GM18505 (cell line): ENCODE results near the gene NCOR2.

ENCODE experiments used
- ATAC-seq: cut with Tn5 transposase; IDR thresholded peaks from one replicate; pipeline ENCODE4 v1.9.1; 2021; ENCODE audit not compliant: unreplicated experiment
- POLR2A ChIP-seq: IDR thresholded peaks from 4 replicates; pipeline ENCODE4 v1.6.1; 2011; ENCODE audit warnings: borderline replicate concordance; ENCODE audit not compliant: insufficient read depth, insufficient read length; ENCODE audit errors: extremely low read depth

Gene NCOR2

DNA sequence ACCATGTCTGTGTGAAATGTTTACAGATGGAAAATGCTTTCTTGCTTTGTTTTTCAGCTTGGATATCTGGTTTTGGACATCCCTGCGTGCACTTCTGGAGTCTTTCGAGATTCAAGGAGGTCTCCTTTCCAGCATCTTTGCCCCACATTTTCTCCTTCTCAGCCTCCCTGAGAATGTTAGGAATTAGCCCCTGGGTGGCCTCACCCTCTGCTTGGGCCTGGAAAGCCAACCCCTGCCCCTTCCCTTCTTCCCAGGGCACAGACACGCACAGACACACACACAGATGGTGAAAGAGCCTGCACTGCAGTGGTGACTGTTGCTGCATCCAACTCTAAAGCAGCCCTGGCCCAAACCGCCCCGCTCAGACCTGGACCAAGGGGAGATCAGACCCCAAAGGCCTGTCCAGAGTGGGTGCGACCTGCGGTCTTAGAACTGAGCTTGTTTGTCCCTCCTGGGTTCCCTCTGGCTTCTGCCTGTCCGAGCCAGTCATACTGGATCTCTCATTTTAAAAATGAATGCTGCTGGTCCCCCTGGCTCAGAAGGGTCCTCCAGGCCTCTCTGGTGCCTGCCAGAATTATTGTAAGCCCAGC, 8.7 kb upstream of the NCOR2 start:
- TF ChIP-seq POLR2A = no peak
- ATAC-seq = no peak

DNA sequence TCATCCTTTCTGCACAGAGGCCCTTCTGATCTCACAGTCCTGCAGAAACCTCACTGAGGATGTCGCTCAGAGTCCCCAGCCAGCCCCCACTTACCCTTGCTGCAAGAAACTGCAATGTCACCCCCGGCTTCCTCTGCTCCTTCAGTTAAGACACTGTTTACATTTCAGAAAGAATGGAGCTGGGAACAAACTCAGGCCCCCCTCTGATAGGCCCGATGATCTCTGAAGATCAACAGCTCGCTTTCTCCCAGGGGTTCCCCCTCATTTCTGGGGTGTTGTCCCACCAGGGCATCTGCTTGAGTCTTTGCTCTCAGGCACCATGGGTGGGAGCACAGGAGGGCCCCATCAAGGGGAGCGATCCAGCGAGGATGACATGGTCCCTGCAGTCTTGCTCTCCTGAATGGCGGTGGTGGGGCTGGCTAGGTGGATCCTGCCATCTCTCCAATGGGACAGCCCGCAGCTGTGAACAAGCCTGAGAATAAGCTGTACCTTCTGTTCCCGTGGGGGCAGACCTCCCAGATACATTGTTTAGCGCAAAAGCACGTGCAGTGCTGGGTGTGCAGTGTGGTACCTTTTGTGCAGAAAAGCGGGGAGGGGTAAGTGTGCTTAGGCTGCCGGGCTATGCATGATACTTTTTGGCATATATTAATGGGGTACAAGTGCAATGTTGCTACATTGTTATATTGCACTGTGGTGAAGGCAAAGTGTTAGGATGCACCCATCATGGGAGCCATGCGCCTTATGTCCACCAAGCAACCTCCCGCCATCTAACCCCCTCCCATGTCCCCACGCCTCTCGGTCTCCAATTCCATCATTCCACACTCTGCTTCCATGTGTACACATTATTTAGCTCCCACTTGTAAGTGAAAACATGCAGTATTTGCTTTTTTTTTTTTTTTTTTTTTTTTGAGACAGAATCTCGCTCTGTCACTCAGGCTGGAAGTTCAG, 6.7 kb upstream of the NCOR2 start:
- no peak for TF ChIP-seq POLR2A
- no peak for ATAC-seq

DNA sequence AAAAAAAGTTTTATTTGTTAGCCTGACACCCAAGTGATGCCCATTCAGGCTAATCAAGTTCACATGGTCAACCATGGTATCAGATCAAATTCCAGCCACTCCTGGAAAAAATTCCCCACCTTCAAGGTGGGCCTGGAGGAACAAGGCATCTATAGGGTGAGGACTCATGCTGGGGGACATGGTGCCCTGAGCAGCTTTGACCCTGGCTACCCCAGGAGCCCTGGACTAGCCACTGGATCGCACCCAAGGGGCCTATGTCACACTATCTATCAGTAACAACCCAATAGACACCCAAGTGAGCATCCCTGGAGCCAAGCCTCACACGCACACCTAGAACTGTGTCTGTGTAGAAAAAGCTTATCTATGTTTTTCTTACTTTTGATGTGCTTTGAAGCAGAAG, 4.1 kb upstream of the NCOR2 start:
- no peak for TF ChIP-seq POLR2A
- ATAC-seq = no peak

DNA sequence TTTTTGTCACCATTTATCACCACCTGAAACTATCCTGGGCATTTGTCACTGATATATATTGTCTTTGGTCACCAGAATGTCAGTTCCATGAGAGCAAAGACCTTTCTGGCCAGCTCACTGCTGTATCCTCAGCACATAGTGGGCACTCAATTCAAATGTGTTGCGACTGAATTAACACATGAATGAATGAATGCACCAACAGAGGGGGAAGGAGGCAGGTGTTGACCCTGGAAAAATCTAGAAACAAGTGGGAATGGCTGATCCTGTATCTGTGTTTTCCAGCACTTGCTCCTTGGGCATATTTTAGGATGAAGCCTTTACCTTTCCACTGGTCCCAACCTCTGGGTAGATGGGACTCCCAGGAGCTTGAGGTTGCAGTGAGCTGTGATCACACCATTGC, 3.4 kb upstream of the NCOR2 start:
- no peak for TF ChIP-seq POLR2A
- no peak for ATAC-seq

DNA sequence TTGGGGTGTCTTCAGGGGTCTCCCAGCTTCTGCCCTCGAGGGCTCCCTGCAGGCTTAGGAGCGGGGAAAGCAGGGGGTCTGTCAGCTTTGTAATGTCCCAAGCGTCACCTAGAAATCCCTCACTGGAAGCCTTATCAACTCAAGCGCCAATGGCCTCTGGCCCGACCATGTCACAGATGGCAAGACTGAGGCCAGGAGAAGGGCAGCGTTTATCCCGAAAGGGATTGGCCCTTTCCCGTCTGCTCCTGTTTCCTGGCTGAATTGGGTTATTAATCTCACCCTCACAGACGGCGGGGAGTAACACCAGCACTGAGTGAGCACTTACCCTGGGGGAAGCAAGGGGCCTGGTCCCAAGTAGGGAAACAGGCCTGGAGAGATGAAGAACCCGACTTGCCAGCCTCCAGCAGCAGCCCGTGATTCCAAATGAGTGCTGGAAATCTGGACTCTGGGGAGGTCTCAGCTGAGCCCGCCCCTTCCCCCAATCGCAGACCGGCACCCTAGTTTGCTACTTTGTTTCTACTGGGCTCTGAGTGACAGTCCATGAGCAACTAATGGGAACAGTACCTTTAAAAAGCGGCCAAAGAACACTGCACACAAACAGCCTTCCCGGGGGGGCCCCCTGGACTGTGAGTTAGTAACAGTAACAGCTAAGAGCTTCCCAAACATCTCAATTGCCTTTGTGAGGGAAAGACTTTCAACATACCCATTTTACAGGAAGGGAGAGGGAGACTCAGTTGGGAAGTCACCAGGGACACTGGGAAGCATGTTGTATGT, 2.1 kb upstream of the NCOR2 start:
- TF ChIP-seq POLR2A = no peak
- no peak for ATAC-seq

DNA sequence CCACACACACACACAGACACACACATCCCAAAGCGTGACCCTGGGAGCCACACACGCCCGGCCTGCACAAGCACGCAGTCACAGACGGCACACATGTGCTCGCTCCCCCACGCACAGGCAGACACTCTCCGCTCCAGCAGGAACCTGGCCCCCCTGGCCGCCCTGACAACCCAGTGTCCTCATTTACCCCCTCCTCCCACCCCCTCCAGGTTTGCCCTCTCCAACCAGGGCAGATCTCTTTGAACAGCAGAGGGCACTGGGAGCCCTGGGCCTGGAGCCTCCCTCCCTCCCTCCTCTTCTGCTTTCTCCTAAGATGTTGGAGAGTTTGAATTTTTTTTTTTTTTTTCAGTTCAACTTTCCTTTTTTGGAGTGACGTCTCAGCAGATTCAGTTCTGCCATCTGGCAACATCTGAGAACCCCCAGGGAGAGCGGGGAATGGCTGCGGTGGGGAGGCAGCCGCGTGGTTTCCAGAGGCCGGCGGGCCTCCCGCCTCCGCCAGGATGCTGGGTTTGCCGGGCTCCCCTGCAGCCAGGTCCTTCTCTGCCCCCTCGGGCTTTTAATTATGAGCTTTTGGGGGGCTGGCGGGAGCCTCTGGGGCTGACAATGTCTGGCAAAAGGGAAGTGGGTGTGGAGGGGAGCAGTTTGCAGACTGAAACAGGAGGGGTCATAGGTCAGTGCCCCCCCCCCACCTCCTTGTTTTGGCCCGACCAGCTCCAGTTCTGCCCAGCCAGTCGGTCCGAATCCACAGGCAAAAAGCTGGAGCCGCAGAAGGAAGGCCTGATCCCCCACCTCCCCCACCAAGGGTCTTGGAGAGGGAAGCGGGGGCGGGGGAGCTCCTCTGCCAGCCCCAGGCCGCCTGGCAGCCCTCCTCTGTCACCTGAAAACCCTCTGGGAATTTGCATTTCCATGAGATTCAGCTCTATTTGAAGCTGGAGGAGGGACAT, 1.3 kb upstream of the NCOR2 start:
- ATAC-seq = peak; percentile 25
- TF ChIP-seq POLR2A = no peak

DNA sequence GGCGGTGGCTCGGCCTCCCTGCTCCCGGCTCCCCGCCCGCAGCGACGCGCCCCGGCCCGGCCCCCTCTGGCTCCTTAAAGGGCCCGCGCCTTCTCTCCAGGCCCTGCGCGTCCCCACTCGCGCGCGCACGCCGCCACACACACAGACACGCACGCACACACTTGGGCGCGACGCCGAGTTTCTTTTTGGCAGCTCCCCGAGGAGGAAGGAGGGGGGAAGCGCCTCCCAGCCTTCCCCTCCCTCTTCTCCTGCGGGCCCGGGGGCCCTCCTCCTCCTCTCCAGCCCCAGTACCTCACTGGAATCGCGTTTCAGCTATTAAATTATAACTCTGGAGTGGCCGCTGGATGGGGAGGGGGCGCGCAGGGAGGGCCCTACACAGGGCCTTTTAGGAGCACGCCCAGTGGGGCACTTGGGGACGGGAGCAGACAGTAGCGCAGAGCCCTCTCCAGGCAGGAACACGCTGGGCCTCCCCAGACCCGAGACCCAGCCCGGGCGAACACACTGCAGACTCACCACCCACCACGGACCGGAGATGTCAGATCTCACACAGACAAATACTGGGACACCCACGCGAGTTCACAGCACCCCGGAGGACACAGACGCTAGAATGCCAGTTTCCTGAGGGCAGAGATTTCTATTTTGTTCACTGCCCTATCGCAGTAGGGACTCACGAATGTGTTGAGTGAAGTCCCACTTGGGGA, 411 bp upstream of the NCOR2 start:
- ATAC-seq = peak; percentile 53
- TF ChIP-seq POLR2A = no peak

DNA sequence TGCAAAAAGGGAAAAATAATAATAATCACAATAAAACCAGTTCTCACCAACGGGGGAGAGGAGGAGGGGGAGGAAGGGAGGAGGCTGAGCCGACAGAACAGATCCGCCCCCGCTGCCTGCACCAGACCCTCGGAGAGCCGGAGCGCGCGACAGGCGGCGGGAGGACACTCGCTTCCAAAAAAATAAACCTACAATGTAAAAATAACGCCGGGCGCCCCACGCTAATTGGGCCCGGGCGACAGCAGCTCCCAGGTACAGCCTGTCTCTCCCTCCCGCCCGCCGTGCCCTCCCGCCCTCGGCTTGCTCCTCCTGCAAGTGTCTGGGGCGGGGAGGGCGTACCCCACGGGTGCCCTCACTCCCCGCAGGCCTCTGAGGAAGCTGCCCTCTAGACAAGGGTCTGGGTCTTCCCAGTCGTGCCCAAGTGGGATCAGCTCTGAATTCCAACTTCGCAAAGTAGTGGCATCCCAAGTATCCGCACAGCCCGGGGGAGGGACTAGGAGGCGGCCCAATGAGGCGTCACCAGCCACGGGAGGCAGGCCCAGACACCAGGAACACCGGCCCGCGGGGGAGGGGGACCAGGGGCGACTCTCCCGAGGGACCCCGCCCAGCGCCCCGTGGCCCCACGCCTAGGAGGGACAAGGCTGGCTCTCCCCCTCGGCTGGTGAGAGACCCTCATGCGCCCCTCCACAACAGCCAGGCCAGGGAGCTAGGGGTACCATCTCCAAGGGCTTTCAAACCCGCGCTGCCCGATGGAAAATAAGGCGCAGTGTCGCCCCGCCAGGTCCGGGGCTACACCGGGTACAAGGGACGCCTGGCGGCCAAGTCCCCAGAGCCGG, 1.0 kb downstream of the NCOR2 start:
- TF ChIP-seq POLR2A = peak; percentile 30
- ATAC-seq = peak; percentile 27

DNA sequence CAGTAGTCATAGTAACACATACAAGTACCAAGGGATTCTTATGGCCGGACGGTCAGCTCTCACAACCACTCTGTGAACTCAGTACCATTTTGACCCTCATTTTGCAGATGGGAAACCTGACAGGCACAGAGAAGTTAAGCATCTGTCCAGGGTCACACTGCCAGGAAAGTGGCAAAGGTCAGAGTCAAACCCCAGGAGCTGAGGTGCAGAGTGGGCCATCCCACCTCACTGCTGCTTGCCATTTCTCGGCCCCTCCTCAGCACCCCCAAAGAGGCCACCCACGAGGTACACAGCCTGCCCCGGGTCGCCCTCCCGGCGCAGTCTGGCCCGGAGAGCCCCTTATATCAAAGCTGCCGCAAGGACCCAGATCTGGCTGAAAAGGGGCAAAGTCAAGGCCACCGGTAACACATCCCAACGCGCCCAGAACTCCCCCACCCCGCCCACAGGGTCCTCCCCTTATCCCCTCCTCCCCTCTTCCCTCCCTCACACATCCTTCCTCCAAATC, 1.7 kb downstream of the NCOR2 start:
- no peak for ATAC-seq
- no peak for TF ChIP-seq POLR2A

DNA sequence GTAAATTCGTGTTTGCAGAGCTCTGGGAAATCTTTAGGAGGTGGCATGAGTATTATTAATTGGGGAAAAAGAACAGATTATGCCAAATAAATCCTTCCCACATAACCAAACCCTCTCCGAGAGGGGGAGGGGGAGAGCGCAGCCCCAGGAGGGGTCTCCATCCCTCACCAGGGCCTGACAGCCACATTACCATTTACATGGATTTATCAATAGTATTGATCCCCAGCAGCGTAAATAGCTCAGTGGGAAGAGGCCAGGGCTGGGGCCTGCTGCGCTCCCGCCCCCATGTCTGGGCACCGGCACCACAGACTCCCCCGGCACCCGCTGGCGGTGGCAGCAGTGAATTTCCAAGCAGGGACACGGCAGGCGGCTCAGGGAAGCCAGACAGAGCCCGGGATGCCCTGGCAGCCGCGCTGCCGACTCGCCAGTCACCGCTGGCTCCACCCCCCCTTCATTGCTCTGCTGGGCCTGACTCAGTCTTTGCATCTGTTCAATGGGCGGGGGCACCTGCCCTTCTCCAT, 2.4 kb downstream of the NCOR2 start:
- TF ChIP-seq POLR2A = no peak
- ATAC-seq = no peak
